PC-9 (cell line): Measurements from ENCODE around the gene LINS1. TPM values are rescaled to one million over a fixed set of nuclear protein-coding genes. Genes with fewer than 3 reads are reported as not detected.

Experiments used
- Bru-seq: library from RNA; stranded (reverse); fragments of 400-500 nt; gene quantifications from one replicate; lab custom pipeline; 2021; lab: Mats Ljungman, UMichigan
- BruChase-seq, 2 experiments: library from RNA; stranded (reverse); fragments of 400-500 nt; gene quantifications; one replicate each; lab custom pipeline; 2021; lab: Mats Ljungman, UMichigan
- BruUV-seq: library from RNA; stranded (reverse); fragments of 400-500 nt; replicated peaks from 2 replicates; lab custom pipeline; 2021; lab: Mats Ljungman, UMichigan
- CTCF ChIA-PET: fragments of 300-600 bp; sonication (Branson Sonifier 250); formaldehyde crosslinking; loops from one replicate; lab custom pipeline; 2022; ENCODE audit warnings: antibody characterized with exemption; lab: Charles Lee
- POLR2A ChIA-PET: fragments of 300-600 bp; sonication (Branson Sonifier 250); formaldehyde crosslinking; loops from one replicate; lab custom pipeline; 2022; ENCODE audit warnings: antibody characterized with exemption; ENCODE audit not compliant: unreplicated experiment; lab: Charles Lee
- DNase-seq, 2 experiments: peaks; one replicate each; pipeline versions ENCODE4 v3.0.0 to v3.0.0-alpha.2; 2015 to 2022; ENCODE audit warnings: mixed read lengths in 1 of 2
- H2AFZ ChIP-seq: fragments of 200-600 bp; sonication (generic); 2 replicates; pipeline ENCODE4 v1.8.1; 2017; ENCODE audit warnings: antibody characterized with exemption
- H3F3A ChIP-seq: fragments of 200-600 bp; sonication (generic); 2 replicates; pipeline ENCODE4 v1.8.1; 2017; ENCODE audit warnings: antibody characterized with exemption, mild to moderate bottlenecking, low read depth; ENCODE audit not compliant: insufficient read depth
- H3K27ac ChIP-seq: fragments of 200-600 bp; sonication (generic); 2 replicates; pipeline ENCODE4 v1.6.1; 2016; ENCODE audit warnings: mixed run types
- H3K27me3 ChIP-seq: fragments of 200-600 bp; sonication (generic); 2 replicates; pipeline ENCODE4 v1.6.1; 2016; ENCODE audit warnings: low read depth, mixed run types; ENCODE audit not compliant: insufficient read depth
- H3K36me3 ChIP-seq: fragments of 200-600 bp; sonication (generic); 2 replicates; pipeline ENCODE4 v1.6.1; 2016; ENCODE audit warnings: low read depth, mixed run types
- H3K4me1 ChIP-seq: fragments of 200-600 bp; sonication (generic); replicated peaks from 2 replicates; pipeline ENCODE4 v1.6.1; 2016; ENCODE audit warnings: mixed run types; ENCODE audit not compliant: insufficient read depth
- H3K4me2 ChIP-seq: fragments of 200-600 bp; sonication (generic); 2 replicates; pipeline ENCODE4 v1.6.1; 2017; ENCODE audit warnings: mixed run types
- H3K4me3 ChIP-seq: fragments of 200-600 bp; sonication (generic); 2 replicates; pipeline ENCODE4 v1.6.1; 2016; ENCODE audit warnings: mixed run types
- H3K79me2 ChIP-seq: fragments of 200-600 bp; sonication (generic); 2 replicates; pipeline ENCODE4 v1.6.1; 2017; ENCODE audit warnings: low read depth, mixed run types
- H3K9me2 ChIP-seq: fragments of 200-600 bp; sonication (generic); 2 replicates; pipeline ENCODE4 v1.8.1; 2017; ENCODE audit warnings: mild to moderate bottlenecking; ENCODE audit not compliant: insufficient read depth
- H3K9me3 ChIP-seq: fragments of 200-600 bp; sonication (generic); 2 replicates; pipeline ENCODE4 v1.8.1; 2016; ENCODE audit warnings: low read depth; ENCODE audit not compliant: insufficient read depth
- H4K20me1 ChIP-seq: fragments of 200-600 bp; sonication (generic); 2 replicates; pipeline ENCODE4 v1.8.1; 2017; ENCODE audit not compliant: insufficient read depth
- CTCF ChIP-seq: fragments of 200-600 bp; sonication (generic); conservative IDR thresholded peaks from 2 replicates; pipeline ENCODE4 v1.6.1; 2017; ENCODE audit warnings: mixed run types, antibody characterized with exemption, mild to moderate bottlenecking, moderate library complexity
- EZH2 ChIP-seq: fragments of 200-600 bp; sonication (generic); IDR thresholded peaks from 2 replicates; pipeline ENCODE4 v1.8.0; 2017; ENCODE audit warnings: antibody characterized with exemption, low read depth
- intact Hi-C: fragments of 100-400 bp; cut with micrococcal nuclease; formaldehyde crosslinking; loops from one replicate; pipeline ENCODE4 v1.10.0; 2022; ENCODE audit not compliant: unreplicated experiment
- long read RNA-seq: library from polyadenylated mRNA; stranded (forward); transcript quantifications from one replicate; pipeline ENCODE4 v2.0.0, GENCODE V29; 2022
- total RNA-seq: library from RNA; stranded (reverse); gene quantifications from 2 replicates; pipeline ENCODE4 v1.2.3, GENCODE V29; 2021

LINS1 gene
- total RNA-seq (7.0 and 10.9 TPM in 2 replicates), Bru-seq, nascent RNA (percentile 58 among the genes with signal in this experiment), BruChase-seq, experiment 1, labeled RNA remaining after a 2-hour chase (percentile 56 among the genes with signal in this experiment), BruChase-seq, experiment 2, labeled RNA remaining after a 6-hour chase (percentile 50 among the genes with signal in this experiment)
- long read RNA-seq, partial matches to known transcripts = 0 of 13 reads
- long read RNA-seq, other reads (novel, unspliced or antisense) = 13 of 13 reads

GRCh38 chr15:100602064-100602822, at the start of gene LINS1, which contains the start of gene ASB7:
Gene LINS1 (minus strand): TSS chr15:100602184. CDS start chr15:100580842, 21,342 bp downstream.
Gene ASB7 (plus strand): TSS chr15:100602589. CDS start chr15:100612217, 9,628 bp downstream.
- CTCF ChIA-PET = interaction anchor here (0.6 to 1.3 kb wide), 2 partner anchors 95 to 253 kb away, joined by 3 read pairs; no protein-coding TSS in a partner anchor
- Histone ChIP-seq H3F3A (no peaks in the 10 kb centered on the region), H3K4me1 (peaks cover 20% of the 10 kb centered on the region), H3K9me2 (no peaks in the 10 kb centered on the region), H2AFZ (peak within 1 kb of the TSS; percentile 96), H3K79me2 (peaks cover 88% of the 10 kb centered on the region), H4K20me1 (peaks cover 5% of the 10 kb centered on the region; the same call in 1 of the 2 replicates), H3K27ac (peak within 1 kb of the TSS; percentile 26), H3K36me3 (peaks cover 21% of the 10 kb centered on the region), H3K4me2 (peak within 1 kb of the TSS; percentile 95), H3K9me3 (no peaks in the 10 kb centered on the region), H3K27me3 (no peaks in the 10 kb centered on the region), H3K4me3 (peak within 1 kb of the TSS; percentile 86)
- peak; percentile 99 for DNase-seq
- TF ChIP-seq CTCF (no peak), EZH2 (no peak)
- BruUV-seq = no TSS peak
- intact Hi-C loops = loop anchor here (1.0 to 10.0 kb wide), 4 partner anchors 252 to 1327 kb away; partner anchors contain the start of gene CHSY1
- POLR2A ChIA-PET = interaction anchor here (0.6 to 0.8 kb wide), 3 partner anchors 406 to 1036 kb away, joined by 3 to 6 read pairs (median 4); no protein-coding TSS in a partner anchor

DNA sequence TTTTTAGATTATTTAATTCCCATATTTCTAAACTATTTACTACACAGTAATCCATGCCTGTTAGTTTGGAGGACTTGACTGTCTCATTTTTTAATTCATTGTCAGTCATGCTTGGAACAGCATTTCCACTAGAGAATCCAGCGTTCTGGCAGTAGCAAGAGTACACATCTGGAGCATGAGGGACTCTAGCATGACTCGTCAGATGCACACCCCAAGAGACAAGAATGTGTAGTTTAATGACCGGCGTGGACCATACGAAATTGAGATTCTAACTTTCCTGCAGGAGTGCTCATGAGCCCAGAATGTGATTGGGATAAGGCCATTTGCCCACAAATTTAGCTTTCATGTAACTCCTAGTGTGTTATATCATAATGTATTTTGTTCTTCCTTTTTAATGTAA, 49.3 kb upstream of the LINS1 start:
- no TSS peak for BruUV-seq
- POLR2A ChIA-PET = no interaction called here
- H3K79me2 ChIP-seq = 0 out of 2 replicates have a peak, but pooled peaks cover under 1% of the 10 kb centered on the region
- H3K27me3 ChIP-seq = no peaks in the 10 kb centered on the region
- H3K36me3 ChIP-seq = no peaks in the 10 kb centered on the region
- no peaks in the 10 kb centered on the region for H4K20me1 ChIP-seq
- no peak overlapping the region for H3K4me3 ChIP-seq
- H3K9me3 ChIP-seq = no peaks in the 10 kb centered on the region
- TF ChIP-seq EZH2 (no peak), CTCF (no peak)
- intact Hi-C loops = no loop called here
- DNase-seq = no peak
- H3K4me1 ChIP-seq = no peaks in the 10 kb centered on the region
- no peak overlapping the region for H2AFZ ChIP-seq
- CTCF ChIA-PET = interaction anchor here (0.6 kb wide), 1 partner anchor 7 kb away, joined by 3 read pairs; no protein-coding TSS in a partner anchor
- no peak overlapping the region for H3K4me2 ChIP-seq
- H3K9me2 ChIP-seq = no peaks in the 10 kb centered on the region
- H3K27ac ChIP-seq = no peak overlapping the region
- peaks cover 10% of the 10 kb centered on the region; the same call in 1 of the 2 replicates for H3F3A ChIP-seq

DNA sequence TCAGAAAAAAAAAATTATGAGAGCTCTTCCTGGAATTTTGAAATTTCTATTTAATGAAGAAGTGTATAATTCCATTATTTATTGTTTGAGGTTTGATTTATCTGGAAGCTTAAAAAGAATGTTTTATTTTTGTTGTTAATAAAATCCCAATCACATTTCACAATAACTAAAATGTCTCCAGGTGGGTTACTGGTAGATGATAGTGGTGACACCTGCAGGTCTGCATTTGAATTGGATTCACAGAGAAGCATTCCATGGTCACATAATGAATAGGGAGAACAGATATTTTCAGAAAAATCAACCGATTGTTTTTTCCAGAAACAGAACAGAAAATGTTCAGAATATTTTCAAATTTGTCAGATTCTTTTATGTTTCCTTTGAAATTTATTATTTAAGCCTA, 48.7 kb upstream of the LINS1 start:
- 0 out of 2 replicates have a peak, but pooled peaks cover 6% of the 10 kb centered on the region for H3K79me2 ChIP-seq
- H3K9me2 ChIP-seq = no peaks in the 10 kb centered on the region
- peaks cover 10% of the 10 kb centered on the region; the same call in 1 of the 2 replicates for H3F3A ChIP-seq
- H4K20me1 ChIP-seq = no peaks in the 10 kb centered on the region
- no peak overlapping the region for H3K4me3 ChIP-seq
- no peaks in the 10 kb centered on the region for H3K36me3 ChIP-seq
- intact Hi-C loops = no loop called here
- H3K9me3 ChIP-seq = no peaks in the 10 kb centered on the region
- CTCF ChIA-PET = interaction anchor here (0.6 to 0.9 kb wide), 2 partner anchors 19 to 357 kb away, joined by 3 read pairs; no protein-coding TSS in a partner anchor
- no peaks in the 10 kb centered on the region for H3K4me1 ChIP-seq
- H3K27me3 ChIP-seq = no peaks in the 10 kb centered on the region
- DNase-seq = no peak
- TF ChIP-seq CTCF = peak; percentile 58
- no peak for TF ChIP-seq EZH2
- H3K27ac ChIP-seq = no peak overlapping the region
- POLR2A ChIA-PET = interaction anchor here (0.5 kb wide), 1 partner anchor 638 kb away, joined by 7 read pairs; no protein-coding TSS in a partner anchor
- no peak overlapping the region for H3K4me2 ChIP-seq
- H2AFZ ChIP-seq = no peak overlapping the region
- no TSS peak for BruUV-seq
